DND-41 (cell line): ENCODE measurements around the gene KCTD18.

ENCODE experiments used
- CTCF ChIP-seq: IDR thresholded peaks from 2 replicates; pipeline ENCODE4 v1.5.1; 2012; ENCODE audit warnings: borderline replicate concordance, low read length, moderate library complexity, mild to moderate bottlenecking; ENCODE audit not compliant: poor library complexity, severe bottlenecking; ENCODE audit errors: extremely low read depth
- EZH2 ChIP-seq: IDR thresholded peaks from 3 replicates; pipeline ENCODE4 v1.6.1; 2012; ENCODE audit warnings: borderline replicate concordance, low read depth, mild to moderate bottlenecking, moderate library complexity, low read length, inconsistent platforms; ENCODE audit not compliant: severe bottlenecking

DNA sequence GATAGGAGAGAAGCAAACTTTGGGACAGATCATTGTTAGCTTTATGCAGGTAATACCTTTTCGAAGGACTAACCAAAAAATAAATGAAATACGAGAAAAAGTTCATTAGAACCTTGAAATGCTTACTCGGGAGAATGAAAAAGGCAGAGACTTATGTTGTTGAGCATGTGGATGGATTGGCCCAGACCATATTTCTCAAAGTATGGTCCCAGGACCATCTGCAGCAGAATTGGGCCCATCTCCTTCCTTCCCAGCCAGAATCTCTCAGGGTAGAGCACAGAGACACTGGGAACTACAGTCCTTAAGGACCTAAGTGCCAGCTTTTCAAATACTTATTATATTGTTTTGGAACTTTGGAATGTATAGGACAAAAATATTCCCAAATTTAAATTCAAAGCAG is 50.8 kb downstream of the KCTD18 start:
- TF ChIP-seq CTCF: no peak
- no peak for TF ChIP-seq EZH2
